Fibroblast of skin of left quadriceps (primary cell): Measurements from ENCODE around the gene NRCAM.
"Not testable (repeated sequence)": the region's sequence is repeated elsewhere in the genome, so short reads cannot be mapped to it uniquely, and the experiment has no call there.

Experiments used
- DNase-seq, 2 experiments: peaks; one replicate each; pipeline ENCODE4 v3.0.0-alpha.2; 2013; ENCODE audit warnings: low read depth in 2 of 2

The NRCAM gene

GRCh38 chr7:108282427-108282996 lies 173.7 kb downstream of the NRCAM start:
- no peak for DNase-seq

- DNase-seq = no peak
Observed at GRCh38 chr7:108280136-108280535, 176.1 kb downstream of the NRCAM start.

GRCh38 chr7:108278776-108279175 lies 177.5 kb downstream of the NRCAM start:
- DNase-seq = no peak

GRCh38 chr7:108278281-108278680 lies 178.0 kb downstream of the NRCAM start:
- no peak for DNase-seq

GRCh38 chr7:108274447-108274846 lies 181.8 kb downstream of the NRCAM start:
- not testable (repeated sequence) for DNase-seq

- DNase-seq = not testable (repeated sequence)
Observed at GRCh38 chr7:108272891-108273290, 183.3 kb downstream of the NRCAM start.

GRCh38 chr7:108270385-108271015 lies 185.7 kb downstream of the NRCAM start:
- no peak for DNase-seq

GRCh38 chr7:108268200-108268820 lies 187.9 kb downstream of the NRCAM start:
- no peak for DNase-seq

- no peak for DNase-seq
Observed at GRCh38 chr7:108267615-108268014, 188.6 kb downstream of the NRCAM start.

- no peak for DNase-seq
Observed at GRCh38 chr7:108266491-108266890, 189.7 kb downstream of the NRCAM start.

GRCh38 chr7:108266035-108266434 lies 190.2 kb downstream of the NRCAM start:
- no peak for DNase-seq

GRCh38 chr7:108265007-108265406 lies 191.2 kb downstream of the NRCAM start:
- DNase-seq = no peak

- DNase-seq = no peak
Observed at GRCh38 chr7:108263425-108263824, 192.8 kb downstream of the NRCAM start.

- no peak for DNase-seq
Observed at GRCh38 chr7:108261560-108262255, 194.5 kb downstream of the NRCAM start.

GRCh38 chr7:108259447-108259846 lies 196.8 kb downstream of the NRCAM start:
- not testable (repeated sequence) for DNase-seq

- no peak for DNase-seq
Observed at GRCh38 chr7:108257954-108258353, 198.3 kb downstream of the NRCAM start.

- no peak for DNase-seq
Observed at GRCh38 chr7:108254259-108254658, 202.0 kb downstream of the NRCAM start.

GRCh38 chr7:108253275-108254044 lies 202.8 kb downstream of the NRCAM start:
- DNase-seq = no peak

- no peak for DNase-seq
Observed at GRCh38 chr7:108252177-108252576, 204.1 kb downstream of the NRCAM start.

- no peak for DNase-seq
Observed at GRCh38 chr7:108251700-108252099, 204.5 kb downstream of the NRCAM start.

GRCh38 chr7:108249453-108249852 lies 206.8 kb downstream of the NRCAM start:
- DNase-seq = no peak

GRCh38 chr7:108248821-108249220 lies 207.4 kb downstream of the NRCAM start:
- no peak for DNase-seq
